Sciatic nerve (tissue), 2 donors: ENCODE measurements around the gene EIF2S1. TPM values are rescaled to one million over a fixed set of nuclear protein-coding genes. Genes with fewer than 3 reads are reported as not detected.
"Not testable (repeated sequence)": the region's sequence is repeated elsewhere in the genome, so short reads cannot be mapped to it uniquely, and the experiment has no call there.

Source experiments
- ATAC-seq: fragments of 200-7000 bp; cut with Tn5 transposase; one replicate; pipeline ENCODE4 v1.9.1; 2020; ENCODE audit warnings: mild to moderate bottlenecking, moderate library complexity
- DNase-seq: peaks from one replicate; pipeline ENCODE4 v3.0.0-alpha.2; 2020; ENCODE audit warnings: low spot score
- intact Hi-C: fragments of 100-400 bp; cut with DNase I; formaldehyde crosslinking; loops from one replicate; pipeline ENCODE4 v1.14.2; 2022
- total RNA-seq: library from RNA; stranded (reverse); fragmentation: NEBNext Ultra II Directional; extraction: Animal tissue kit (Norgen Biotek cat#: 25700); gene quantifications from one replicate; pipeline ENCODE4 v1.2.1, GENCODE V29; 2021
- donor health status: DM: no; HTN: no; CAD: no.
- donor health status: DM: no; HTN: no; CAD: no.

Gene EIF2S1
- total RNA-seq, 1 donor from 2014 or later: 59.0 TPM

DNA sequence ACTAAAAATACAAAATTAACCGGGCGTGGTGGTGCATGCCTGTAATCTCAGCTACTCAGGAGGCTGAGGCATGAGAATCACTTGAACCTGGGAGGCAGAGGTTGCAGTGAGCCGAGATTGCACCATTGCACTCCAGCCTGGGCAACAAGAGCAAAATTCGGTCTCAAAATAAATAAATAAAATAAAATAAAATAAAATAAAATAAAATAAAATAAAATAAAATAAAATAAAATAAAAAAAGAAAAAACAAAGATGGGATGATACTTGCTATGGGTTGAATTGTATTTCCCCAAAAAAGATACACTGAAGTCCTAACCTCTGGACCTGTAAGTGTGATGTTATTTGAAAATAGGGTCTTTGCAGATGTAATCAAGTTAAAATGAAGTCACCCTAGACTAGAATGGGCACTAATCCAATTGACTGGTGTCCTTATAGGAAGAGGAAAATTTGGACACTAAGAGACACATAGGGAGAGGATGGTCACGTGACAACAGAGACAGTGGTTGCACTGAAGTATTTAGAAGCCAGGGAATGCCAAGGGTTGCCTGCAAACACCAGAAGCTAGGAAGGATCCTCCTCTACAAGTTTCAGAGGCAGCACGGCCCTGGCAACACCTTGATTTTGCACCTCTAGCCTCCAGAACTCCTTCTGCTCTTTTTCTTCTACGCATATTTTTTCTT, 48.1 kb downstream of the EIF2S1 start:
- not testable (repeated sequence) for DNase-seq, ATAC-seq

DNA sequence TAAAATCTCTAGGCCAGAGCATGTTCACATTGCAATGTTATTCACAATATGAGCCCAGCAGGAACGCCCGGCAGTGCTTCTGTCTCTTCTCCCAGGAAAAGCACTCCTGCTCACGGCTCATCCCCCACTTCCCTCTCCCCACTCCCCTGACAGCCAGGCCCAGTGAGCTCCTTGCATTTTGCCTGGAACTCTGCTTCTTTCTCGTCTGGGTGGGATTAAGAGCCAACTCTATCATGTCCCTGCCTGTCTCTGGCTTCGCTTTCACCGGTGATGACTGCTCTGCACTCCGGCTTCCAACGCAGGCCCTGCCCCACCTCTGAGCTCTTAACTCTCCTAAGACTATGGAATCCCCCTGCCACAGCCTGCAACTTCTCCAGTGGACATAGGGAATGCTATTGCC, 49.3 kb downstream of the EIF2S1 start:
- intact Hi-C loops: no loop called here
- DNase-seq (no peak), ATAC-seq (no peak)

More for the DNA sequence above, 48.1 kb downstream of the EIF2S1 start:
- intact Hi-C loops: not testable (repeated sequence)

DNA sequence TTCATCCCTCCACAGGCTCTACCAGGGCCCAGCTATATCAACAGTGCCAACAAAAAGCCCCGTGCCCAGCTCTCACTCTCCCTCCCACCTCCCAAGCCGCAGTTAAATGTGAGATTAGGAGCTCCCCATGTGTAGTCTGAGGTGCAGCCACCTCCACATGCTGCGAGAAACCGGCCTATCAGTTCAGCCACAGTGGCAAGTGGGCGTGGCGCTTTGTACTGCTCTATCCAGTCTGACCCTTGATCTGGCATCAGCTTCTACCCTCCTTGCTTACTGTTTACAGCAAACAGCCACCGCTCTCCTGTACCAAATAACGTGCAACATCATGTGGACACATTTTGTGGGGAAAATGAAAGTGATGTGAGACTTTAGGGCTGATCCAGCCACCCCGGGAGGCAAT, 50.2 kb downstream of the EIF2S1 start:
- no peak for ATAC-seq
- intact Hi-C loops: no loop called here

DNA sequence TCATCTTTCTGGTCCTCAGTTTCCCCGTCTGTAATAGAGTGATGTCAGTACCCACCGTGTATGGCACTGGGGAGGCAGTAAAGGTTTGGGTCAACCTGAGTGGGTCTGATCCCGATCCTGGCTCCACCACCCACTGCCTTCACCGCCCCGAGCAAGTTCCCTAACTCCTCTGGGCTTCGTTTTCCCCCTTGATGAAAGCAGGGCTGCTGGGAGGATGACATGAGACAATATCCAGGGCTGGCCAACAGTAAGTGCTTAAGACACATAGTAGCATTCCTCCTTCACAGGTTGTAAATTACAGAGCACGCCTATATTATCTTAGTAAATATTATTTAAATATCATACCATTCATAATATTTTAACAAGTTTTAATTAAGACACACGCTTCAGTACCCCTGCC, 51.2 kb downstream of the EIF2S1 start:
- ATAC-seq: no peak
- intact Hi-C loops: no loop called here
- DNase-seq: no peak

More for the DNA sequence above, 50.2 kb downstream of the EIF2S1 start:
- DNase-seq: no peak

DNA sequence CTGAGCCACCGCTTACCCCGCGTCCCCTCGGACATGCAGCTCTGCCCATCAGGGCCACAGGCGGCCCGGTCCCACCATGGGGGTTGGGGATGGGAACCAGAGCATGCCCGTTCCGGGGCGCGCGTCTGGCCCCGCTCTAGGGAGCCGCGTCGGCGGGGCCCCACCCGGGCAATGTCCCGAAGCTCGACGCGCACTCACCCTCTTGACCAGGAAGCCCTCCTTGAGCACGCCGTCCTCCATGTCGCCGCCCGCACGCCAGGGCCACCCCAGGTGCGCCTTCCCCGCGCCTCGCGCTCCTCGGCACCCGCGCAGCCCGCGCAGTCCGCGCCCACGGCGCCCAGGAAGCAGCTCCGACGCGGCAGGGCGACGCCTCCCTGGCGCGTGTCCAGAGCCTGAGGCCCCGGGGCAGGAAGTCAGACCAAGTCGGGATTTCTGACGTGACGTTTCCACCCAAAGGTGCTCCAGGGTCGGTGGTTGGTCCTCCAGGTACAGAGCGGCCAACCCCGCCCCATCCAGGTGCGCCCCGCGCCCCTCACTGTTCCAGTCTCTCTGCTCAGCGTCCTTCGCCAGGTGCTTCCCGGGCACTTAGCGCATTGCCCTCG, 51.8 kb downstream of the EIF2S1 start, which contains the start of gene PLEK2:
TSS of gene PLEK2 (minus strand) at position 346 of the 602 bp plus-strand sequence. CDS start at position 240, 106 bp downstream.
- intact Hi-C loops: no loop called here
- DNase-seq (no peak), ATAC-seq (no peak)

DNA sequence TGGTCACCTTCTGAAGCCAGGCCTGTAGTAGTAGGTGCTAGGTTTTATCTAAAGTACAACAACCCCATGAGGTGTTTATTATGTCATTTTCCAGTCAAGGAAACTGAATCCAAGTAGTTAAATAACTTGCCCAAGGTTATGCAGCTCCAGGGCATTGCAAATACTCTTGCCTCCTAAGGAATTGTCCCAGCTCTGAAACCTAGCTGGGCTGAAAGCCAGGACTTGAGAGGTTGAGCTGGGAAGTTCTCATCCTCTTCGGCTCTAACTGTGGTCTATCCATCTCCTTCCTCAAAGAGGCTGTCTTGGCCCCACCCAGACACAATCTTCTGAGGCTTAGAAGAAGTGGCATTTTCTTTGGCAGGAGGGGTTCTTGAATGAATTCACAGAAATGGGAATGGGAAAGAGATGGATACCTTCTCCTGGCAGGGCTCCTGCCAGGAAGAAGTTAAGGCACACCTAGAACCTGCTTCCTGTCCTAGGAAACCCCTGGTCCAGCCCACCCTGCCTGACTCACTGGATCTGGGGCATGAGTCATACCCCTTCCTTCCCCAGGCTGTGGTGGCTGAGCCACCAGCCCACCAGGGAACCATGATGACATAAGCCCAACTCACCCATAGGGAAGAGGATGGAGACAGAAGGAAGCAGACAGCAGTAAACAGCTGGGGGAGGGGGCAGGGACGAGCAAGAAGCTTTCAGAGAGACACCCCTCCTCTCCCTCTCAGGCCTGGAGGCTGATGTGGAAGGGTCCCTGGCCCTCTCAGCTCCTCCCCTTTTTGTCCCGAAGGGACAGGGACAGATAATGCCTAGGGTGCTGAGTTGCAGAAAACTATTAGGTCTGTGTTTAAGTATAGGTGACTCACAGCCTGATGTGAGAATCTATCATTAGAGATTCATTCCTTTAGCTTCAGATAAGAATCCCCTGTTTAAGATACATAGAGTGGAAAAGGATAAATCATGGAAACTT, 54.0 kb downstream of the EIF2S1 start:
- ATAC-seq: no peak
- intact Hi-C loops: no loop called here
- DNase-seq: no peak

DNA sequence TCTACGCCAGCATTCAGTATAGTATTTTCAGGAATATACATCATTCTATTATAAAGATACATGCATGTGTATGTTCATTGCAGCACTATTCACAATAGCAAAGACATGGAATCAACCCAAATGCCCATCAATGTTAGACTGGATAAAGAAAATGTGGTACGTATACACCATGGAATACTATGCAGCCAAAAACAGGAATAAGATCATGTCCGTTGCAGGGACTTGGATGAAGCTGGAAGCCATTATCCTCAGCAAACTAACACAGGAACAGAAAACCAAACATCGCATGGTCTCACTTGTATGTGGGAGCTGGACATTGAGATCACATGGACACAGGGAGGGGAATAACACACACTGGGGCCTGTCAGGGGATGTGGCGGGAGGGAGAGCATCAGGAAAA, 55.5 kb downstream of the EIF2S1 start:
- DNase-seq, ATAC-seq, intact Hi-C loops: not testable (repeated sequence)

DNA sequence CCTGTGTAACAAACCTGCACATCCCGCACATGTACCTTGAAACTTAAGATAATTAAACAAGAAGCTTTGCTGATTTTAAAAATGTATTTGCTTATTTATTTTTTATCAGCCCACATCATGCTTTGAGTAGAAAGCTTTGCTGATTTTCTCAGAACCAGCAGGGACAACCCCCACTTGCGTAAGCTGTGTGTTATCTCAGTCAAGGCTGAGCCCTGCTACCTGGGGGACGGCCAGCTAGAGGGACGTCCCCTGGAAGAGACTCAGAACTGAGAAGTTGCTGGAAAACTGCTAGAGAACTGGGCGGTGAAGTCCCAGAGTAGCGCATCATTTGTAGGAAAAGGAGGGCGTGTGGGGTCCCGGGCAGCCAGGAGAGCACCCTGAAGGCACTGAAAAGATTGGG, 56.0 kb downstream of the EIF2S1 start:
- intact Hi-C loops: no loop called here
- ATAC-seq (no peak), DNase-seq (no peak)

DNA sequence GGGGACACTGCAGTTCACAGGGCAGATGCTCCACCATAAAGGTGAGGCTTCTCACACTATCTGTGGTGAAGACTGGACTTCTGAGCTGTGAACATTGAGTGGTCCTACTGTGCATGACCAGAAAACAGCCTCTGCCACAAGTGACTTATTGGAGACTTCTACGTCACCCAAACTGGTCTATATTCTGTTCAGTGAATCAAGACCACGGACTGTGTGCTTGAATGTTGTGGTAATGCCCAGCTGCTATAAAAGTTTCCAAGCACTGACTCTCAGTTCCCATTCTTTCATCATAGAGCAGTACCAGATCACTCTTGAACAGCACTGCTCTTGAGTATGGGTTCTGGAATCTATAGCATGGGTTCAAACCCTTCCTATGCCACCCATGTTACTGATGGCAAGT, 56.7 kb downstream of the EIF2S1 start:
- DNase-seq (no peak), ATAC-seq (no peak)
- intact Hi-C loops: no loop called here

DNA sequence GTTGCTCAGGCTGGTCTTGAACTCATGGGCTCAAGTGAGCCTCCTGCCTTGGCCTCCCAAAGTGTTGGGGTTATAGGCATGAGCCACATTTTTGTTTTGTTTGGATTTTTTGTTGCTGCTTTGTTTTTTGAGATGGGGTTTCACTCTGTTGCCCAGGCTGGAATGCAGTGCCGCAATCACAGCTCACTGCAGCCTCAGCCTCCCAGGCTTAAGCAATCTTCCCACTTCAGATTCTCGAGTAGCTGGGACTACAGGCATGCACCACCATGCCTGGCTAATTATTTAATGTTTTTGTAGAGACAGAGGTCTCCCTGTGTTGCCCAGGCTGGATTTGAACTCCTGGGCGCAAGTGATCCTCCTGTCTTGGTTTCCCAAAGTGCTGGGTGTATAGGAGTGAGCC, 57.5 kb downstream of the EIF2S1 start:
- intact Hi-C loops: no loop called here
- no peak for DNase-seq
- no peak for ATAC-seq

DNA sequence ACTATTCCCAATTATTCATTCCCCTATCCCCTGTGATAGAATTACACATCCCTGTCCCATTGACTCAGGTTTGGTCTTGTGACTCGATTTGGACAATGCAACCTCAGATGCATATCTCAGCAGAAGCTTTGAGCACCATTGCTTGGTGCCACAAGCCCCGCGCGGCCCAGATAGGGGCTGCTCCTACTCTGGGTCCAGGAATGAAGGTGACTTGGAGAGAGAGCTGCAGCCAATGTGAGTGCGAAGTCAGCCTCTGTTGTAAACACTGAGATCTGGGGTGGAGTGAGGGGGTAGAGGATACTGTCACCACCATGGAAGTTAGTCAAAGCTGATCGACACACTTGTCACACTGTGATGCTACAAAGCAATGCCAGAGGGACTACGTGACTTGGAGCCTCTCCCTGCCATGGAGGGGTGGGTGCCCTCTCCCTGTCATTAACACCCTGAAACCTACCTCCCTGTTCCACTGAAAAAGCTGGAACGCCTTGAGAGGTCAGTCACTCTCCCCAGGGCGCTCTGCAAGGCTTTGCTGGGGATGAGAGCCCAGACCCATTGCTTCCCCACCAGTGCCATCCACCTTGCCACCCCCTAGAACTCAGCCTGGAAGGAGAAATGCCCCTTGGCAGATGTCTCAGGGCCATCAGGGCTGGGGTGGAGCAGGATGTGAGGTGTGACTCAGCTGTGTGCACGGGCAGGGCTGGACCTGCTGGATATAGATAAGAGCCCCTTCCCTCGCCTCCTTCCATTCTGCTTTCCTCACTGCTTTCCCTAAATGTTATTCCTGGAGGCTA, 58.5 kb downstream of the EIF2S1 start:
- intact Hi-C loops: no loop called here
- DNase-seq (no peak), ATAC-seq (no peak)

DNA sequence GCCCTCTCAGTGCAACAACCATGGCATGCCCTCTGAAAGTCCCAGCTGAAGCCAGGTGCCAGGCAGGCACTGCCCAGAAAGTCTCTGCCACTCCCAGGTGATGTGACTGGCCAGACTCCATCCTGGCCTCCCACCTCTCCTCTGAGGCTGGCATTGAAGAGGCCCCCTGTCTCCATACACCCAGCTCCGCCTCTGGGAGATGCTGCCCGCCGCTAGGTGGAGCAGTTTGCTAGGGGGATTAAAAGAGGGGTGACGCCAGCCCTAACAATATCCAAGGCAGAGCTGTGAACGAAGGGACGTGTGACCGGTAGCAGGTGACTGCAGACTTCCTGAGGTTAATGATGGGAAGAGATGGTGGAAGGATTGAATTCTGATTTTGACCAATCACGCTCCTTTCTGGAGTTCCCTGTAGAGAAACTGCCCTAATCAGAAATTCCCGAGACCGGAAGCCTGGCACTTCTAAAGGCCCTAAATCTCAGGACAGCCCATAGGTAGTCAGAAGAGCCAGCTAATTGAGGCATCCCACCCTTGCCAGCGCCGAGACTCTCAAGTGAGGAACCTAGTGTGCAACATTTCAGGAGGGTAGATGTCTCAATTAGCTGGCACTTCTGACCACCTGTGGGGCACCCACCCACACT, 60.1 kb downstream of the EIF2S1 start:
- no peak for ATAC-seq
- intact Hi-C loops: no loop called here
- no peak for DNase-seq

DNA sequence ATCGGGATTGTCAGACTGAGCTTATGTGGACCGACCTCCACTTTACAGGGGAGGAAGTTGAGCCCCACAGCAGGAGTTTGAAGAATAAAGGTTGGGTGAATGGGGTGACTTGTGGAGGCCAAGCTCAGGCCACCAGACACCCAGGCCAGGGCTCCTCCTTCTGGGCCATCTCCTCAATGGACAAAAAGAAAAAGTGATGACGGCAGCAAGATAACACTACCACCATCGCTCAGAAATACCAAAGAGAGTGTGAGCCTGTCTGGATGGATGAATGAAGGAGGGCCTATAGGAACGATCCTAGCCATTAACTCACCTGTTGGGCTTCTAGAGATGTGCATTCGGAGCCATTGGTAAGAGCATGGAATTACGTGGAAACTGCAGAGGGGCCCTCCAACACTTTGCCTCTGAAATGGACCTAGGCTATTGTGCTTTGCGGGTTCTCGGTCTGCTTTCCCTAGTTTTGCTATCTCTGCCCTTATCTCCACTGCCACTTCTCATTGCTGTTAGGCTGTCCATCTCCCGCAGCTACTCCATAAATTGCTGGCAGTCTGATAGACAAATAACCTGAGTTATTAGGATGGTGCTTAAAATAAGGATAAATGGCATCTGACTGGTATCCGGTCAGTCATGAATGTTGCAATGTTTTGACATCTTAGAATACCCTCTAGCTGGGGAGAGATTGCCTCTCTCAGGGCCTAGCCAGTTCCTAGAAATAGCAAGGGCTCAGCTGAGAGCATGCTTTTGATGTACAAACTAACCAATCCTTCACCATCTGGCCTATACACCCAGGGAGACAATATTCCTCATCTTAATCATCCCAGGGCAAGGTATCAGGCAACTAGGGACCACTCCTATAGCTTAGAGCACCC, 61.5 kb downstream of the EIF2S1 start:
- ATAC-seq: no peak
- intact Hi-C loops: no loop called here
- no peak for DNase-seq

DNA sequence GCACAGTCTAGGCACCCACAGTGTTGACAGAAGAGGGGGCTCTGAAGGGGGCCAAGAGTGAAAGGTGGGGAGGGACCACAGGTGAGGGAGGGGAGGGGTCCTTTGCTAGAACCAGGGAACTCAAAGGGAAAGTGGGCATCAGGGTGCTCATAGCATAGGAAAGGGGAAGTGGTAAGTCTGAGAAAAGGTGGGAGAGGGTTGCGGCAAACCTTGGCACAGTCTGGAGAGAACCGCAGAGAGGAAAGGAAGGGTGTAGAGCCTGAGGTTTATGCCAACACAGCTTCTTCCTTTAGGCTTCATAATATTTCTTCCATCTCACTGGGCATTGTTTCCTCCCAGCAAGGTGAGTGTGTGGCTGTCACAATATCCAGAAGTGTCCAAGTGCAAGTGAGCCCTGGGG, 63.3 kb downstream of the EIF2S1 start:
- DNase-seq (no peak), ATAC-seq (no peak)
- intact Hi-C loops: no loop called here

DNA sequence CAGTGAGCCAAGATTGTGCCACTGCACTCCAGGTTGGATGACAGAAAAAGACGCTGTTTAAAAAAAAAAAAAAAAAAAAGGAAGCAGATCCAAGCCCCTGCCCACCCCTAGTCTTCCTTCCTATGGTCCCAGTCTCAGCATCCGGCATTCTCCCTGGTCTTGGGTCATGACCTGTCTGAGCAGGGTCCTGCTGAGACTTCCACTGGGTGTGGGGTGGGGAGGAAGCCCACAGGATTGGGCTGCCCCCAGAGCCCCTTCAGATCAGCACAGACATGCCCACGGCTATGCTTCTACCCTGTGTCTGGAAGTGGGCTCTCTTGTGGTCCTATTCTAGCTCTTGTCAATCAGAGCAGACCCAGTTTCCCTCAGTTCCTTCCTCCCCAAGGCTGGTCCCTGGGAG, 64.4 kb downstream of the EIF2S1 start:
- DNase-seq (no peak), ATAC-seq (no peak)
- intact Hi-C loops: no loop called here

DNA sequence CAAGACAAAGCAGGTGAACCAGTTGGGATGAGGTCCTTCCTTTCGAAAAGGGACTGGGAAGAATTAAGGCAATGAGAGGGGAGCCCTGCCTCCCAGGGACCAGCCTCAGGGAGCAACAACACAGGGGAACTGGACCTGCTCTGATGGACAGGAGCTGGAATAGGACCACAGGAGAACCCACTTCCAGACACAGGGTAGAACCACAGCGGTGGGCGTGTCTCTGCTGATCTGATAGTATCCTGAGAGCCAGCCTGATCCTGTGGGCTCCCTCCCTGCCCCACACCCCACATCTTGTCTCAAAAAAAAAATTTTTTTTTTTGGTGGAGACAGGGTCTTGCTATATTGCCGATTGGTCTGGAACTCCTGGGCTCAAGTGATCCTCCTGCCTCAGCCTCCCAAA, 65.5 kb downstream of the EIF2S1 start:
- ATAC-seq (no peak), DNase-seq (no peak)
- intact Hi-C loops: loop anchor here (5.0 kb wide), 1 partner anchor 147 kb away; no protein-coding TSS in a partner anchor

DNA sequence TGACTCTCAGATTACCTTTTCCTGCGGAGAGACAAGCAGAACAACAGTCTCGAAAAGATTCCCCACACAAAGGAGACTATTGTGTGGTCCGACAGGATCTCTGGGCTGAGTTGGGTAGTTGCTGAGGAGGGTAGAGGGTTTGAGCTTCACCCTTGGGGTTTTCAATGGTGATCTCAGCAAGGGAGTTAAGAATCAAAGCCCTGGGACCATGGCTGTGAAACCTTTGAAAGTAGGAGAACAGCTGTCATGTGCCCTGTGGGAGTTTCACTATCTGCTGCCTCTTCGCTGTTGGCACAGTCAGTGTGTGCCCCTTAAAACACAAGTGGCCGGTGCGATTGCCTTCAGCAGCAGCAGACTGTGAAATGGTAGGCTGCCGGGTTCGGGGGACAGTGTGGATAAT, 66.0 kb downstream of the EIF2S1 start:
- no peak for DNase-seq
- ATAC-seq: no peak
- intact Hi-C loops: loop anchor here (5.0 kb wide), 1 partner anchor 146 kb away; no protein-coding TSS in a partner anchor
